Stomach (tissue), 9 donors: Measurements from ENCODE around the gene VPS8. TPM values are rescaled to one million over a fixed set of nuclear protein-coding genes. Genes with fewer than 3 reads are reported as not detected.

ENCODE experiments used
- DNase-seq, 2 donors: peaks; one replicate each; pipeline versions ENCODE4 v3.0.0 to v3.0.0-alpha.2; 2013 to 2019
- H3K27ac ChIP-seq, 5 donors: fragments of 200-600 bp in 4 of 5; sonication (generic) in 4 of 5; one replicate each; pipeline ENCODE4 v1.5.1; 2013 to 2019; ENCODE audit warnings: mild to moderate bottlenecking in 1 of 5, moderate library complexity in 1 of 5
- H3K27me3 ChIP-seq, 3 donors: fragments of 200-600 bp; sonication (generic); one replicate each; pipeline ENCODE4 v1.5.1; 2017 to 2019; ENCODE audit warnings: mixed run types in 1 of 3
- H3K36me3 ChIP-seq, 4 donors: fragments of 200-600 bp; sonication (generic); 1 replicate in 3 of 4; 2 replicates in 1 of 4; pipeline ENCODE4 v1.5.1; 2016 to 2019
- H3K4me1 ChIP-seq, 4 donors: fragments of 200-600 bp; sonication (generic); one replicate each; pipeline ENCODE4 v1.5.1; 2016 to 2019
- H3K4me3 ChIP-seq, 4 donors: fragments of 200-600 bp; sonication (generic) in 3 of 4; one replicate each; pipeline ENCODE4 v1.5.1; 2016 to 2019; ENCODE audit warnings: mild to moderate bottlenecking in 1 of 4
- H3K9me3 ChIP-seq, 4 donors: fragments of 200-600 bp; sonication (generic); one replicate each; pipeline ENCODE4 v1.5.1; 2016 to 2019
- CTCF ChIP-seq, 7 experiments: fragments of 450-650 bp in 4 of 7; fragments of 200-600 bp in 3 of 7; sonication (generic) in 3 of 7; IDR thresholded peaks; one replicate each; pipeline ENCODE4 v1.5.1; 2016 to 2019; ENCODE audit warnings: antibody characterized with exemption in 7 of 7, control low read depth in 2 of 7, mild to moderate bottlenecking in 1 of 7
- EP300 ChIP-seq: sonication (generic); formaldehyde crosslinking; IDR thresholded peaks from one replicate; pipeline ENCODE4 v1.6.1; 2017; ENCODE audit warnings: antibody characterized with exemption
- POLR2A ChIP-seq, 4 donors: fragments of 450-650 bp; IDR thresholded peaks; one replicate each; pipeline ENCODE4 v1.6.1; 2016; ENCODE audit warnings: antibody characterized with exemption in 4 of 4, control low read depth in 2 of 4, mild to moderate bottlenecking in 1 of 4, moderate library complexity in 1 of 4
- POLR2AphosphoS5 ChIP-seq, 3 donors: sonication (generic); formaldehyde crosslinking; IDR thresholded peaks; one replicate each; pipeline ENCODE4 v1.6.1; 2016; ENCODE audit warnings: antibody characterized with exemption in 3 of 3
- WGBS, 5 donors: extraction: QIAGEN DNeasy Blood & Tissue Kit in 3 of 5; methylation state at CpG; one replicate each; pipeline versions ENCODE4 v1.1.5 to v1.1.7; 2013 to 2018; 5-methylcytosine and 5-hydroxymethylcytosine counted together
- intact Hi-C: fragments of 100-400 bp; cut with DNase I; formaldehyde crosslinking; loops from one replicate; pipeline ENCODE4 v1.15.1; 2023; ENCODE audit warnings: low total_unique reads
- polyA plus RNA-seq, 3 donors: library from polyadenylated mRNA; stranded (reverse); fragments of 200-250 nt; gene quantifications; one replicate each; pipeline ENCODE4 v1.2.3, GENCODE V29; 2013
- total RNA-seq, 5 donors: library from RNA; depleted of rRNA; stranded (reverse); fragments of >200 nt; gene quantifications; one replicate each; pipeline versions ENCODE4 v1.1.0 to v1.2.3, GENCODE V29; 2014 to 2016
- donor health status: healthy with polysubstance abuse.
- donor health status: Bipolar disorder and iron deficiency.
- donor health status: healthy.

Gene VPS8
- total and polyA plus RNA-seq, 8 donors = 7.5 to 126 (median 37.5) TPM

- no peak overlapping the region for H3K27ac ChIP-seq
- no peaks in the 10 kb centered on the region for H3K4me1 ChIP-seq
- intact Hi-C loops = no loop called here
- 93 to 95% (median 94%) methylated on average over 7 of the region's 7 CpGs for WGBS, 5 donors
- no peaks in the 10 kb centered on the region for H3K9me3 ChIP-seq
- TF ChIP-seq POLR2AphosphoS5 (IDR thresholded peaks at IDR 0.05) (no peak), POLR2A (IDR thresholded peaks at IDR 0.05) (no peak), CTCF (IDR thresholded peaks at IDR 0.05) (no peak), EP300 (no peak)
- peaks cover 8 to 97% (median 94%) of the 10 kb centered on the region in 4 donors for H3K36me3 ChIP-seq
- no peak for DNase-seq
- no peaks in the 10 kb centered on the region for H3K27me3 ChIP-seq
- H3K4me3 ChIP-seq = no peak overlapping the region
These were observed 112.6 kb downstream of the VPS8 start for GRCh38 chr3:184924547-184924946.

GRCh38 chr3:184927796-184928315, 115.9 kb downstream of the VPS8 start:
- Histone ChIP-seq H3K4me3 (no peak overlapping the region), H3K27me3 (no peaks in the 10 kb centered on the region), H3K4me1 (no peaks in the 10 kb centered on the region), H3K9me3 (no peaks in the 10 kb centered on the region), H3K36me3 (peaks cover 12 to 99% (median 96%) of the 10 kb centered on the region in 4 donors), H3K27ac (no peak overlapping the region)
- DNase-seq = no peak
- intact Hi-C loops = no loop called here
- 78 to 89% (median 84%) methylated on average over 6 of the region's 6 CpGs for WGBS, 5 donors
- TF ChIP-seq CTCF (IDR thresholded peaks at IDR 0.05) (no peak), POLR2A (IDR thresholded peaks at IDR 0.05) (no peak), POLR2AphosphoS5 (IDR thresholded peaks at IDR 0.05) (no peak), EP300 (no peak)

GRCh38 chr3:184932777-184933176, 120.8 kb downstream of the VPS8 start:
- TF ChIP-seq POLR2A (IDR thresholded peaks at IDR 0.05) = no peak
- no peak for TF ChIP-seq POLR2AphosphoS5 (IDR thresholded peaks at IDR 0.05)
- TF ChIP-seq EP300 = no peak
- no peak for TF ChIP-seq CTCF (IDR thresholded peaks at IDR 0.05)
- DNase-seq = no peak
- 89 to 100% (median 98%) methylated on average over 1 of the region's 1 CpG for WGBS, 5 donors
- Histone ChIP-seq H3K36me3 (peaks cover 8 to 91% (median 84%) of the 10 kb centered on the region in 4 donors), H3K4me1 (no peaks in the 10 kb centered on the region), H3K9me3 (no peaks in the 10 kb centered on the region), H3K4me3 (no peak overlapping the region), H3K27ac (no peak overlapping the region), H3K27me3 (no peaks in the 10 kb centered on the region)
- intact Hi-C loops = no loop called here

GRCh38 chr3:184937611-184938010, 125.6 kb downstream of the VPS8 start:
- H3K4me1 ChIP-seq = no peaks in the 10 kb centered on the region
- H3K36me3 ChIP-seq = peaks cover 4 to 74% (median 66%) of the 10 kb centered on the region in 4 donors
- no peak for DNase-seq
- no peak overlapping the region for H3K27ac ChIP-seq
- H3K27me3 ChIP-seq = no peaks in the 10 kb centered on the region
- H3K4me3 ChIP-seq = no peak overlapping the region
- no peaks in the 10 kb centered on the region for H3K9me3 ChIP-seq
- 90 to 93% (median 91%) methylated on average over 4 of the region's 4 CpGs for WGBS, 5 donors
- intact Hi-C loops = no loop called here
- TF ChIP-seq EP300 = no peak
- no peak for TF ChIP-seq POLR2A (IDR thresholded peaks at IDR 0.05)
- TF ChIP-seq POLR2AphosphoS5 (IDR thresholded peaks at IDR 0.05) = no peak
- TF ChIP-seq CTCF (IDR thresholded peaks at IDR 0.05) = no peak
